Lower leg skin (tissue), 4 donors: Measurements from ENCODE around the gene RPLP2. TPM values are rescaled to one million over a fixed set of nuclear protein-coding genes. Genes with fewer than 3 reads are reported as not detected.

ENCODE experiments used
- DNase-seq, 2 donors: peaks; one replicate each; pipeline ENCODE4 v3.0.0-alpha.2; 2019; ENCODE audit warnings: low spot score in 2 of 2
- H3K4me3 ChIP-seq: fragments of 200-600 bp; sonication (generic); 2 replicates; pipeline ENCODE4 v1.5.1; 2017; ENCODE audit warnings: mild to moderate bottlenecking, low read depth; ENCODE audit not compliant: poor library complexity, severe bottlenecking
- CTCF ChIP-seq, 3 donors: fragments of 450-650 bp; IDR thresholded peaks; one replicate each; pipeline ENCODE4 v1.5.1; 2016; ENCODE audit warnings: antibody characterized with exemption in 3 of 3, mild to moderate bottlenecking in 3 of 3, moderate library complexity in 2 of 3
- POLR2A ChIP-seq, 2 donors: fragments of 450-650 bp; IDR thresholded peaks; one replicate each; pipeline ENCODE4 v1.6.1; 2016 to 2017; ENCODE audit warnings: antibody characterized with exemption in 2 of 2, mild to moderate bottlenecking in 1 of 2, moderate library complexity in 1 of 2
- WGBS, 2 donors: methylation state at CpG; one replicate each; pipeline ENCODE4 v1.1.5; 2018; 5-methylcytosine and 5-hydroxymethylcytosine counted together
- intact Hi-C: fragments of 100-400 bp; cut with DNase I; formaldehyde crosslinking; loops from one replicate; pipeline ENCODE4 v1.15.0; 2023; ENCODE audit warnings: low total_unique reads
- total RNA-seq, 4 donors: library from RNA; depleted of rRNA; stranded (reverse); fragments of >200 nt; gene quantifications; one replicate each; pipeline ENCODE4 v1.1.0, GENCODE V29; 2016

RPLP2 gene
- total RNA-seq, 4 donors from 2014 or later = 479 to 1,471 (median 745) TPM

- WGBS, 2 donors = 72 to 76% methylated on average over 30 to 33 of the region's 34 CpGs
- no peak for TF ChIP-seq POLR2A (IDR thresholded peaks at IDR 0.05)
- TF ChIP-seq CTCF (IDR thresholded peaks at IDR 0.05) = no peak
- peak in 1 of 2 donors; percentile 84 for DNase-seq
- no peak overlapping the region for H3K4me3 ChIP-seq
- intact Hi-C loops = no loop called here
Observed at GRCh38 chr11:772429-773390, 37.1 kb upstream of the RPLP2 start.

- H3K4me3 ChIP-seq = no peak overlapping the region
- intact Hi-C loops = no loop called here
- peak in 1 of 2 donors; percentile 73 for DNase-seq
- WGBS, 2 donors = 86 to 100% methylated on average over 2 to 5 of the region's 5 CpGs
- no peak for TF ChIP-seq CTCF (IDR thresholded peaks at IDR 0.05)
- TF ChIP-seq POLR2A (IDR thresholded peaks at IDR 0.05) = no peak
Observed at GRCh38 chr11:773425-773824, 36.3 kb upstream of the RPLP2 start.

- intact Hi-C loops = no loop called here
- TF ChIP-seq CTCF (IDR thresholded peaks at IDR 0.05) = no peak
- WGBS, 2 donors = 93 to 94% methylated on average over 9 of the region's 9 CpGs
- H3K4me3 ChIP-seq = no peak overlapping the region
- DNase-seq = no peak
Observed at GRCh38 chr11:773830-774229, 35.9 kb upstream of the RPLP2 start.

- intact Hi-C loops = no loop called here
- no peak overlapping the region for H3K4me3 ChIP-seq
- WGBS, 2 donors = 53 to 67% methylated on average over 13 to 20 of the region's 20 CpGs
- peak in 1 of 2 donors; percentile 76 for DNase-seq
- no peak for TF ChIP-seq CTCF (IDR thresholded peaks at IDR 0.05)
- TF ChIP-seq POLR2A (IDR thresholded peaks at IDR 0.05) = no peak
Observed at GRCh38 chr11:774873-775592, 34.7 kb upstream of the RPLP2 start.

GRCh38 chr11:776263-776560 is 33.6 kb upstream of the RPLP2 start:
- no peak for TF ChIP-seq CTCF (IDR thresholded peaks at IDR 0.05)
- TF ChIP-seq POLR2A (IDR thresholded peaks at IDR 0.05) = no peak
- intact Hi-C loops = no loop called here
- H3K4me3 ChIP-seq = peak overlapping the region; percentile 87
- DNase-seq = no peak
- 35 to 37% methylated on average over 11 of the region's 11 CpGs for WGBS, 2 donors
